ENCODE results near the gene FRMPD4. TPM values are rescaled to one million over a fixed set of nuclear protein-coding genes. Genes with fewer than 3 reads are reported as not detected.
A peak's percentile ranks its signal among the peaks of the same experiment; 100 is the strongest.

Gene FRMPD4
- total RNA-seq, 1 donor from 2014 or later: 0.22 TPM

GRCh38 chrX:12383196-12383595 is 244.9 kb downstream of the FRMPD4 start:
- Mint-ChIP-seq H3K27me3 (no peaks in the 10 kb centered on the region), H3K9me3 (no peaks in the 10 kb centered on the region), H3K27ac (no peak overlapping the region), H3K36me3 (no peaks in the 10 kb centered on the region), H3K4me3 (no peak overlapping the region), H3K4me1 (ENCODE audit: unreplicated experiment) (no peaks in the 10 kb centered on the region)
- TF ChIP-seq CTCF (conservative IDR thresholded peaks at IDR 0.05): peak; percentile 45
- no peak for DNase-seq (ENCODE audit: extremely low spot score, unreplicated experiment)

GRCh38 chrX:12390301-12390700 is 252.0 kb downstream of the FRMPD4 start:
- no peak for DNase-seq (ENCODE audit: extremely low spot score, unreplicated experiment)
- Mint-ChIP-seq H3K27ac (no peak overlapping the region), H3K4me3 (no peak overlapping the region), H3K27me3 (no peaks in the 10 kb centered on the region), H3K4me1 (ENCODE audit: unreplicated experiment) (no peaks in the 10 kb centered on the region), H3K9me3 (no peaks in the 10 kb centered on the region), H3K36me3 (no peaks in the 10 kb centered on the region)
- TF ChIP-seq CTCF (conservative IDR thresholded peaks at IDR 0.05): no peak

GRCh38 chrX:12396584-12396983 is 258.3 kb downstream of the FRMPD4 start:
- Mint-ChIP-seq H3K36me3 (no peaks in the 10 kb centered on the region), H3K4me1 (ENCODE audit: unreplicated experiment) (no peaks in the 10 kb centered on the region), H3K4me3 (no peak overlapping the region), H3K27ac (no peak overlapping the region), H3K9me3 (no peaks in the 10 kb centered on the region), H3K27me3 (no peaks in the 10 kb centered on the region)
- DNase-seq (ENCODE audit: extremely low spot score, unreplicated experiment): no peak
- TF ChIP-seq CTCF (conservative IDR thresholded peaks at IDR 0.05): no peak

- H3K4me3 Mint-ChIP-seq: no peak overlapping the region
- H3K9me3 Mint-ChIP-seq: no peaks in the 10 kb centered on the region
- no peak overlapping the region for H3K27ac Mint-ChIP-seq
- H3K27me3 Mint-ChIP-seq: no peaks in the 10 kb centered on the region
- no peaks in the 10 kb centered on the region for H3K4me1 Mint-ChIP-seq (ENCODE audit: unreplicated experiment)
- no peaks in the 10 kb centered on the region for H3K36me3 Mint-ChIP-seq
- DNase-seq (ENCODE audit: extremely low spot score, unreplicated experiment): no peak
- no peak for TF ChIP-seq CTCF (conservative IDR thresholded peaks at IDR 0.05)
Measured at GRCh38 chrX:12400218-12400617, 261.9 kb downstream of the FRMPD4 start.

GRCh38 chrX:12401252-12401651 is 263.0 kb downstream of the FRMPD4 start:
- no peak overlapping the region for H3K4me3 Mint-ChIP-seq
- no peaks in the 10 kb centered on the region for H3K36me3 Mint-ChIP-seq
- no peaks in the 10 kb centered on the region for H3K27me3 Mint-ChIP-seq
- H3K27ac Mint-ChIP-seq: no peak overlapping the region
- no peaks in the 10 kb centered on the region for H3K4me1 Mint-ChIP-seq (ENCODE audit: unreplicated experiment)
- DNase-seq (ENCODE audit: extremely low spot score, unreplicated experiment): no peak
- no peak for TF ChIP-seq CTCF (conservative IDR thresholded peaks at IDR 0.05)
- no peaks in the 10 kb centered on the region for H3K9me3 Mint-ChIP-seq

- Mint-ChIP-seq H3K4me3 (no peak overlapping the region), H3K27me3 (no peaks in the 10 kb centered on the region), H3K36me3 (no peaks in the 10 kb centered on the region), H3K27ac (no peak overlapping the region), H3K4me1 (ENCODE audit: unreplicated experiment) (no peaks in the 10 kb centered on the region), H3K9me3 (no peaks in the 10 kb centered on the region)
- DNase-seq (ENCODE audit: extremely low spot score, unreplicated experiment): no peak
- TF ChIP-seq CTCF (conservative IDR thresholded peaks at IDR 0.05): no peak
Measured at GRCh38 chrX:12403474-12404082, 265.3 kb downstream of the FRMPD4 start.

Data from type B pancreatic cell (in vitro differentiated cells).